ENCODE results near the gene HMGA1. TPM values are rescaled to one million over a fixed set of nuclear protein-coding genes. Genes with fewer than 3 reads are reported as not detected.

Gene HMGA1
- total and polyA plus RNA-seq, 2 of the 13 experiments (the other 11 are each of a cell fraction or from before 2014, with no cell fraction given) = 117 to 145 TPM

DNA sequence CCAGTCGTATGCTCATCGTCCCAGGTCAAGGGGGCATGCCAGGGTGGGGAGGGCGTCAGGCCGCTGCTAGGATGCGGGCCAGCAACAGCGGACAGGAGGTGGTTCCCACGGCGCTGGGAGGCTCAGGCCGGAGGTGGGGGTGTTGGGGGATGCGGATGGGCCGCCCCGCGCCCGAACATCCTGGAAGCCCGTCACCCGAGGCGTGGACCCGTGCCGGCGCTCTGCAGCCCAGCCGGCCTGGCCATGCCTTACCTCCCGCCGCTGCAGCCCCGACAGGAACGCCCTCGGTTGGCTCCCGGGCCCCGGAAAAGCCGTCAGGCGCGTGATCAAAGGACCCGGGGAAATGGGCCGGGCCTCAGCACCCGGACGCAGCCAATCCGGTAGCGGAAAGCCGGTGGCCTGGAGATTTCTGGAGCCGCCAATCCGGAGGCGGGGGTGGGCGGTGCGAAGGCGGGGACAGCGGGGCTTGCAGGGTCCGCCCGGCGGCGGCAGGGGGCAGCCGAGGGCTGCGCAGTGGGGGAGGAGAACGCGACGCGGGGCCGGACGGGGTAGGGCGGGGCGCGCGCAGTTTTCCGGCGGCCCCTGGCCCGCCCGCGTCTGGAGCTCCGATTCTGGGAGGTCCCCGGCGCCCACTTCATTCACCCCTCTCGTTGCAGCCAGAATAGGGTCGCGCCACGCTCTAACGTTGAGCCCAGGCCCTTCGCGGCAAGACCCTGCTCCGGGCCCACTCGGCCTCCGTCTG is 12.2 kb downstream of the HMGA1 start, which contains the start of gene SMIM29 (continued):
- TF ChIP-seq, protein P1, sequence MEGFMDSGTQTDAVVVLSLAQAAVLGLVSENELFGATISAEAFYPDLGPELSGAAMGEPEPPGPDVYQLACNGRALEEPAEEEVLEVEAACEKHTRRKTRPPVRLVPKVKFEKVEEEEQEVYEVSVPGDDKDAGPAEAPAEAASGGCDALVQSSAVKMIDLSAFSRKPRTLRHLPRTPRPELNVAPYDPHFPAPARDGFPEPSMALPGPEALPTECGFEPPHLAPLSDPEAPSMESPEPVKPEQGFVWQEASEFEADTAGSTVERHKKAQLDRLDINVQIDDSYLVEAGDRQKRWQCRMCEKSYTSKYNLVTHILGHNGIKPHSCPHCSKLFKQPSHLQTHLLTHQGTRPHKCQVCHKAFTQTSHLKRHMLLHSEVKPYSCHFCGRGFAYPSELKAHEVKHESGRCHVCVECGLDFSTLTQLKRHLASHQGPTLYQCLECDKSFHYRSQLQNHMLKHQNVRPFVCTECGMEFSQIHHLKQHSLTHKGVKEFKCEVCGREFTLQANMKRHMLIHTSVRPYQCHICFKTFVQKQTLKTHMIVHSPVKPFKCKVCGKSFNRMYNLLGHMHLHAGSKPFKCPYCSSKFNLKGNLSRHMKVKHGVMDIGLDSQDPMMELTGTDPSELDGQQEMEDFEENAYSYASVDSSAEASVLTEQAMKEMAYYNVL (CRISPR knock-in tag; IDR thresholded peaks at IDR 0.05; ENCODE audit: borderline replicate concordance) = peak; percentile 66
- TF ChIP-seq STAT6 (CRISPR knock-in tag; IDR thresholded peaks at IDR 0.05; ENCODE audit: borderline replicate concordance) (no peak), PCBP1 (IDR thresholded peaks at IDR 0.05; ENCODE audit: borderline replicate concordance, low read depth, low read length) (no peak), RNF2 (conservative IDR thresholded peaks at IDR 0.05; ENCODE audit: low read depth) (0 out of 2 replicates have a peak, but pooled peaks have one; percentile 35), FOXC1 (CRISPR knock-in tag; IDR thresholded peaks at IDR 0.05; ENCODE audit: borderline replicate concordance) (peak; percentile 90), ATF3 (CRISPR knock-in tag; IDR thresholded peaks at IDR 0.05) (no peak; the same call in 1 of the 2 replicates), ZNF768 (CRISPR knock-in tag; IDR thresholded peaks at IDR 0.05) (peak; percentile 91), DBP (CRISPR knock-in tag; IDR thresholded peaks at IDR 0.05; ENCODE audit: not compliant biosample characterization) (no peak), RCOR2 (CRISPR knock-in tag; IDR thresholded peaks at IDR 0.05) (no peak; the same call in 1 of the 2 replicates), ATF7 (IDR thresholded peaks at IDR 0.05) (no peak), ATF7 (CRISPR knock-in tag; IDR thresholded peaks at IDR 0.05) (peak; percentile 8; the same call in 1 of the 2 replicates), SNAI1 (CRISPR knock-in tag; IDR thresholded peaks at IDR 0.05; ENCODE audit: borderline replicate concordance) (no peak), SIX1 (CRISPR knock-in tag; IDR thresholded peaks at IDR 0.05; ENCODE audit: borderline replicate concordance) (no peak)
- TF ChIP-seq, protein P2, sequence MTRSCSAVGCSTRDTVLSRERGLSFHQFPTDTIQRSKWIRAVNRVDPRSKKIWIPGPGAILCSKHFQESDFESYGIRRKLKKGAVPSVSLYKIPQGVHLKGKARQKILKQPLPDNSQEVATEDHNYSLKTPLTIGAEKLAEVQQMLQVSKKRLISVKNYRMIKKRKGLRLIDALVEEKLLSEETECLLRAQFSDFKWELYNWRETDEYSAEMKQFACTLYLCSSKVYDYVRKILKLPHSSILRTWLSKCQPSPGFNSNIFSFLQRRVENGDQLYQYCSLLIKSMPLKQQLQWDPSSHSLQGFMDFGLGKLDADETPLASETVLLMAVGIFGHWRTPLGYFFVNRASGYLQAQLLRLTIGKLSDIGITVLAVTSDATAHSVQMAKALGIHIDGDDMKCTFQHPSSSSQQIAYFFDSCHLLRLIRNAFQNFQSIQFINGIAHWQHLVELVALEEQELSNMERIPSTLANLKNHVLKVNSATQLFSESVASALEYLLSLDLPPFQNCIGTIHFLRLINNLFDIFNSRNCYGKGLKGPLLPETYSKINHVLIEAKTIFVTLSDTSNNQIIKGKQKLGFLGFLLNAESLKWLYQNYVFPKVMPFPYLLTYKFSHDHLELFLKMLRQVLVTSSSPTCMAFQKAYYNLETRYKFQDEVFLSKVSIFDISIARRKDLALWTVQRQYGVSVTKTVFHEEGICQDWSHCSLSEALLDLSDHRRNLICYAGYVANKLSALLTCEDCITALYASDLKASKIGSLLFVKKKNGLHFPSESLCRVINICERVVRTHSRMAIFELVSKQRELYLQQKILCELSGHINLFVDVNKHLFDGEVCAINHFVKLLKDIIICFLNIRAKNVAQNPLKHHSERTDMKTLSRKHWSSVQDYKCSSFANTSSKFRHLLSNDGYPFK (CRISPR knock-in tag; IDR thresholded peaks at IDR 0.05; ENCODE audit: borderline replicate concordance) = peak; percentile 39; the same call in 1 of the 2 replicates
- TF ChIP-seq, protein P3, sequence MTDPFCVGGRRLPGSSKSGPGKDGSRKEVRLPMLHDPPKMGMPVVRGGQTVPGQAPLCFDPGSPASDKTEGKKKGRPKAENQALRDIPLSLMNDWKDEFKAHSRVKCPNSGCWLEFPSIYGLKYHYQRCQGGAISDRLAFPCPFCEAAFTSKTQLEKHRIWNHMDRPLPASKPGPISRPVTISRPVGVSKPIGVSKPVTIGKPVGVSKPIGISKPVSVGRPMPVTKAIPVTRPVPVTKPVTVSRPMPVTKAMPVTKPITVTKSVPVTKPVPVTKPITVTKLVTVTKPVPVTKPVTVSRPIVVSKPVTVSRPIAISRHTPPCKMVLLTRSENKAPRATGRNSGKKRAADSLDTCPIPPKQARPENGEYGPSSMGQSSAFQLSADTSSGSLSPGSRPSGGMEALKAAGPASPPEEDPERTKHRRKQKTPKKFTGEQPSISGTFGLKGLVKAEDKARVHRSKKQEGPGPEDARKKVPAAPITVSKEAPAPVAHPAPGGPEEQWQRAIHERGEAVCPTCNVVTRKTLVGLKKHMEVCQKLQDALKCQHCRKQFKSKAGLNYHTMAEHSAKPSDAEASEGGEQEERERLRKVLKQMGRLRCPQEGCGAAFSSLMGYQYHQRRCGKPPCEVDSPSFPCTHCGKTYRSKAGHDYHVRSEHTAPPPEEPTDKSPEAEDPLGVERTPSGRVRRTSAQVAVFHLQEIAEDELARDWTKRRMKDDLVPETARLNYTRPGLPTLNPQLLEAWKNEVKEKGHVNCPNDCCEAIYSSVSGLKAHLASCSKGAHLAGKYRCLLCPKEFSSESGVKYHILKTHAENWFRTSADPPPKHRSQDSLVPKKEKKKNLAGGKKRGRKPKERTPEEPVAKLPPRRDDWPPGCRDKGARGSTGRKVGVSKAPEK (CRISPR knock-in tag; IDR thresholded peaks at IDR 0.05; ENCODE audit: borderline replicate concordance) = 0 out of 2 replicates have a peak, but pooled peaks have one; percentile 45

All from HepG2 (cell line).